Transverse colon (tissue), 3 donors: Measurements from ENCODE around the gene NR4A1.

Source experiments
- POLR2A ChIP-seq: fragments of 450-650 bp; IDR thresholded peaks from one replicate; pipeline ENCODE4 v1.6.1; 2016; ENCODE audit warnings: antibody characterized with exemption, mild to moderate bottlenecking, moderate library complexity
- TF ChIP-seq, protein P1 (sequence below), 5 experiments: fragments of 200-600 bp in 3 of 5; fragments of 450-650 bp in 2 of 5; sonication (generic) in 3 of 5; IDR thresholded peaks; 1 replicate in 2 of 5; 2 replicates in 3 of 5; pipeline ENCODE4 v1.5.1; 2016 to 2017; ENCODE audit warnings: antibody characterized with exemption in 5 of 5, inconsistent platforms in 3 of 5, mild to moderate bottlenecking in 2 of 5, moderate library complexity in 1 of 5

DNA sequence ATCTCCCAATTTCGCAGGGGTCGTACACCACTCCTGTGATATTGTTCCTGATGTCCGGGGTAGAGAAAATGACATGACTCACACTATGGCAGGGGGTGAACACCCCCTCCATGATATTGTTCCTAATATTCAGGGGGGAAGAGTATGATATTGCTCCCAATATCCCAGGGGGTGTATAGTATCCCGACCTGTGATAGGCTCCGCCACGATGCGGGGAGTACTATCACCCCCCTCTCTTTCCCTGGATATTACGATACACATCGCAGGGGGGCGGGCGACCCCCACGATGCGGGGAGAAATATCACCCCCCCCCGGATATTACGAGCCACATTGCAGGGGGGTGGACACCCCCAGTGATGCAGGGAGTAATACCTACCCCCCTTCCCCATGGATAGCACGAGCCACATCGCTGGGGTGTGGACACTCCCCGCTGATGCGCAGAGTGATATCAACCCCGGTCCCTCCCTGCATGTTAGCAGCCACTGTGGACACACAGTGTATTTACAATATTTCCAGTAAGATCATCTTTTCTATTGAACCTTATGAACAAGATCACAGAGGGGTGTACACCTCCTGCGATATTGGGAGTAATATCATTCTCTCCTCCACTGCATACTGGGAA lies 45.9 kb downstream of the NR4A1 start:
- TF ChIP-seq, protein P1, sequence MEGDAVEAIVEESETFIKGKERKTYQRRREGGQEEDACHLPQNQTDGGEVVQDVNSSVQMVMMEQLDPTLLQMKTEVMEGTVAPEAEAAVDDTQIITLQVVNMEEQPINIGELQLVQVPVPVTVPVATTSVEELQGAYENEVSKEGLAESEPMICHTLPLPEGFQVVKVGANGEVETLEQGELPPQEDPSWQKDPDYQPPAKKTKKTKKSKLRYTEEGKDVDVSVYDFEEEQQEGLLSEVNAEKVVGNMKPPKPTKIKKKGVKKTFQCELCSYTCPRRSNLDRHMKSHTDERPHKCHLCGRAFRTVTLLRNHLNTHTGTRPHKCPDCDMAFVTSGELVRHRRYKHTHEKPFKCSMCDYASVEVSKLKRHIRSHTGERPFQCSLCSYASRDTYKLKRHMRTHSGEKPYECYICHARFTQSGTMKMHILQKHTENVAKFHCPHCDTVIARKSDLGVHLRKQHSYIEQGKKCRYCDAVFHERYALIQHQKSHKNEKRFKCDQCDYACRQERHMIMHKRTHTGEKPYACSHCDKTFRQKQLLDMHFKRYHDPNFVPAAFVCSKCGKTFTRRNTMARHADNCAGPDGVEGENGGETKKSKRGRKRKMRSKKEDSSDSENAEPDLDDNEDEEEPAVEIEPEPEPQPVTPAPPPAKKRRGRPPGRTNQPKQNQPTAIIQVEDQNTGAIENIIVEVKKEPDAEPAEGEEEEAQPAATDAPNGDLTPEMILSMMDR (IDR thresholded peaks at IDR 0.05) = no peak
- no peak for TF ChIP-seq POLR2A
